Left ventricle myocardium inferior (tissue), 1 donor: ENCODE data around the gene DAW1. TPM values are rescaled to one million over a fixed set of nuclear protein-coding genes. Genes with fewer than 3 reads are reported as not detected.

Experiments used
- DNase-seq: peaks from one replicate; pipeline ENCODE4 v3.0.0-alpha.2; 2020
- H3K27ac ChIP-seq: fragments of 200-600 bp; replicated peaks from 2 replicates; pipeline ENCODE4 v1.8.0; 2021
- H3K27me3 ChIP-seq: fragments of 200-600 bp; 2 replicates; pipeline ENCODE4 v1.8.0; 2021; ENCODE audit warnings: low read depth
- H3K36me3 ChIP-seq: fragments of 200-600 bp; 2 replicates; pipeline ENCODE4 v1.8.0; 2021
- H3K4me1 ChIP-seq: fragments of 200-600 bp; 2 replicates; pipeline ENCODE4 v1.8.0; 2021
- H3K4me3 ChIP-seq: fragments of 200-600 bp; 2 replicates; pipeline ENCODE4 v1.8.0; 2021; ENCODE audit warnings: mild to moderate bottlenecking, moderate library complexity
- H3K9me3 ChIP-seq: fragments of 200-600 bp; replicated peaks from 2 replicates; pipeline ENCODE4 v1.8.0; 2021
- CTCF ChIP-seq: fragments of 200-600 bp; IDR thresholded peaks from 2 replicates; pipeline ENCODE4 v1.8.0; 2021; ENCODE audit warnings: antibody characterized with exemption, mild to moderate bottlenecking, borderline replicate concordance
- intact Hi-C: fragments of 100-400 bp; cut with micrococcal nuclease; formaldehyde crosslinking; loops from one replicate; pipeline ENCODE4 v1.11.0; 2022
- total RNA-seq: library from RNA; stranded (reverse); fragmentation: NEBNext Ultra II Directional; extraction: Animal tissue kit (Norgen Biotek cat#: 25700); gene quantifications from one replicate; pipeline ENCODE4 v1.2.1, GENCODE V29; 2021
- donor health status: DM: no; HTN: yes; CAD: no; lungs with severe emphysema.

Gene DAW1
- total RNA-seq, 1 donor from 2014 or later = 0.19 TPM

GRCh38 chr2:227880460-227880859 lies 9.0 kb downstream of the DAW1 start:
- intact Hi-C loops = no loop called here
- Histone ChIP-seq H3K9me3 (no peaks in the 10 kb centered on the region), H3K4me3 (no peak overlapping the region), H3K36me3 (no peaks in the 10 kb centered on the region), H3K27me3 (peaks cover 3% of the 10 kb centered on the region), H3K4me1 (peaks cover 5% of the 10 kb centered on the region), H3K27ac (no peak overlapping the region)
- DNase-seq = no peak
- no peak for TF ChIP-seq CTCF

DNA sequence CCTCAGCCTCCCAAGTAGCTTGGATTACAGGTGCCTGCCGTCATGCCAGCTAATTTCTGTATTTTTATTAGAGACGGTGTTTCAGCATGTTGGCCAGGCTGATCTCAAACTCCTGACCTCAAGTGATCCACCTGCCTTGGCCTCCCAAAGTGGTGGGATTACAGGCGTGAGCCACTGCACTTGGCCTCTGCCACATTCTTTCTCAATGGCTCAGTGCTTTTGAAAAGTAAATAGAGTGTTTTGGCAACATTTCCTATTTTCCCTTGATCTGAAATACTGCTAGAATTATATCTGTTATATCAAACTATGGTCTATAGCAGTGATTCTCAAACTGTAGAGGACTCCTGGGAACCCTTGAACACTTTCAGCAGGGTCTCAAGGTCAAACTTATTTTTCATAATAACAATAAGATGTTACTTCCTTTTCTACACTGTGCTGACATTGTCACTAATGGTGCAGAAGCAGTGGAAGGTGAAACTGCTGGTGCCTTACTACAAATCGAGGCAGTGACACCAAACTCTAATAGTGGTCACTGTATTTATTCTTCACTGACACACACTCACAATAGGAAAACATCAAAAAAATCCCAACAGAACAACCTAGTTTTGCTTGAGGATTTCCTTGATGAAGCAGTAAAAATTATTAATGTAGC lies 10.6 kb downstream of the DAW1 start:
- H3K27me3 ChIP-seq = no peaks in the 10 kb centered on the region
- intact Hi-C loops = no loop called here
- H3K36me3 ChIP-seq = no peaks in the 10 kb centered on the region
- no peaks in the 10 kb centered on the region for H3K9me3 ChIP-seq
- DNase-seq = no peak
- no peak for TF ChIP-seq CTCF
- H3K4me1 ChIP-seq = peaks cover 2% of the 10 kb centered on the region
- H3K27ac ChIP-seq = no peak overlapping the region
- H3K4me3 ChIP-seq = no peak overlapping the region

DNA sequence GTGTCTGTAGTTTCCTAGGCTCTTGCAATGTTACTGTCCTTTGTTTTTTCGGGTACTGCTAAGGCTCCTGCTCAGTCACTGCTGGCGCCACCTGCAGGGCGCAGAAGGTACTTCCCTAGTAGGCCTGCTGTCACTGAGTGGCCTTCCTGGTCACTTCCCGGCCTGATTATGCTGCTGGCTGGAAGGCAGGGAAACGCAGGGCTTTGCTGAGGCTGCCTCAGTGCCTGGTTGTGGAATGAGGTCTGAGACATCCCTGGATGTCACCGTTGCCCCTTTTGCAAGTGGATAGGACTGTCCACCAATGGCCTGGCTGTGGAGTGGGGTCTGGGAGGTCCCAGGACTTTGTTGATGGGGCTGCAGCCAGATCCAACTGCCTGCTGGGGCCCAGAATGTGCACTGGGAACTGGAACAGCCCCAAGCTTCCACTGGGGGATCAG lies 13.1 kb downstream of the DAW1 start:
- Histone ChIP-seq H3K4me1 (no peaks in the 10 kb centered on the region), H3K36me3 (no peaks in the 10 kb centered on the region), H3K9me3 (no peaks in the 10 kb centered on the region), H3K4me3 (no peak overlapping the region), H3K27ac (no peak overlapping the region), H3K27me3 (no peaks in the 10 kb centered on the region)
- intact Hi-C loops = no loop called here
- peak; percentile 76 for TF ChIP-seq CTCF
- DNase-seq = peak; percentile 58

DNA sequence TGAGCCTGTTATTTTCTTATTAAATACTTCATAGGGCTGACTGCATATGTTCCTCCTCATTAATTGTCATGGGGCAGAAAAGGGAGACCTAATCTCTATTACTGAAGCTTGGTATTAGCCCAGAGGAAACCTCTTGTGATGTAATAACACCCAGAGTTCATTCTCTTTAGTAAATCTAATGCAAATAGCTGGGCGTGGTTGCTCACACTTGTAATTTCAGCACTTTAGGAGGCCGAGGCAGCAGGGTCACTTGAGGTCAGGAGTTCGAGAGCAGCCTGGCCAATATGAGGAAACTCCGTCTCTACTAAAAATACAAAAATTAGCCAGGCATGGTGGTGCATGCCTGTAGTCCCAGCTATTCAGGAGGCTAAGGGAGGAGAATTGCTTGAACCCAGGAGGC lies 14.7 kb downstream of the DAW1 start:
- Histone ChIP-seq H3K9me3 (no peaks in the 10 kb centered on the region), H3K4me1 (no peaks in the 10 kb centered on the region), H3K4me3 (no peak overlapping the region), H3K27ac (no peak overlapping the region), H3K36me3 (no peaks in the 10 kb centered on the region), H3K27me3 (no peaks in the 10 kb centered on the region)
- intact Hi-C loops = no loop called here
- no peak for TF ChIP-seq CTCF
- DNase-seq = no peak

DNA sequence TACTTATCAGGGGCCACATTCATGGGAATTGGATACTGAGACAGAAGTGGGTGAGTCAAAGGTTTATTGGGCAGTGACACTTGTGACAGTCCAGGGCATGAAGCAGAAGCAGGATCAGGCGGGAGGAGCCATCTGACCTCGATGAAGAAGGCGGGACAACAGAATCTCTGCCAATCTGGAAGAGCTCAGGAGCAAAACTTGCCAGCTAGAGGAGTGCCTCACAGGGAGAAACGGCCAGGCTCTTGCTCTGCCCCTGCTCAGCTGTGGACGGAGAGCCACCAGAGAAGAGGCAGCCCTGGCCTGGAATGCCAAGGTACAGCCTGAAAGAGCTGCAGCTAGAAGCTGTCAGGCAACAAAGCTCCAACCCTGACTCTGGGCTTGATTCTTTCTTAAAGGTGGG lies 16.9 kb downstream of the DAW1 start:
- H3K27ac ChIP-seq = no peak overlapping the region
- no peak for TF ChIP-seq CTCF
- H3K9me3 ChIP-seq = no peaks in the 10 kb centered on the region
- no peaks in the 10 kb centered on the region for H3K27me3 ChIP-seq
- no peak overlapping the region for H3K4me3 ChIP-seq
- no peak for DNase-seq
- H3K4me1 ChIP-seq = no peaks in the 10 kb centered on the region
- H3K36me3 ChIP-seq = no peaks in the 10 kb centered on the region
- intact Hi-C loops = no loop called here
